ENCODE results near the gene DNAJC11.

Gene DNAJC11

GRCh38 chr1:6624710-6625583 lies 76.7 kb downstream of the DNAJC11 start, which contains the start of gene THAP3:
Gene THAP3, plus strand, starts transcription at chr1:6624868. Its CDS starts 351 bp downstream, at chr1:6625219.
- in situ Hi-C loops (cut with HindIII; ENCODE audit: low pct_ligation_motif_present, low sequenced_read_pairs), result no loop called here
- DNase-seq, result peak; percentile 61
- H3K27me3 ChIP-seq (replicated peaks), result no peaks in the 10 kb centered on the region
- TF ChIP-seq CTCF (IDR thresholded peaks at IDR 0.05; ENCODE audit: low read depth, low read length, missing control alignments), result no peak
- peak within 1 kb of the TSS; percentile 75 for H3K4me3 ChIP-seq (ENCODE audit: low read depth, low read length)
- peaks cover 37% of the 10 kb centered on the region for H3K36me3 ChIP-seq (replicated peaks)
- H3K27ac ChIP-seq, result peak within 1 kb of the TSS; percentile 36

- DNase-seq, result no peak
- in situ Hi-C loops (cut with HindIII; ENCODE audit: low pct_ligation_motif_present, low sequenced_read_pairs), result no loop called here
- Histone ChIP-seq H3K27me3 (replicated peaks) (no peaks in the 10 kb centered on the region), H3K4me3 (ENCODE audit: low read depth, low read length) (no peak overlapping the region), H3K27ac (no peak overlapping the region), H3K36me3 (replicated peaks) (peaks cover 38% of the 10 kb centered on the region)
- TF ChIP-seq CTCF (IDR thresholded peaks at IDR 0.05; ENCODE audit: low read depth, low read length, missing control alignments), result no peak
Measured at GRCh38 chr1:6623269-6623965, 78.2 kb downstream of the DNAJC11 start.

- H3K36me3 ChIP-seq (replicated peaks), result peaks cover 40% of the 10 kb centered on the region
- no peak for TF ChIP-seq CTCF (IDR thresholded peaks at IDR 0.05; ENCODE audit: low read depth, low read length, missing control alignments)
- no peak overlapping the region for H3K4me3 ChIP-seq (ENCODE audit: low read depth, low read length)
- H3K27me3 ChIP-seq (replicated peaks), result no peaks in the 10 kb centered on the region
- in situ Hi-C loops (cut with HindIII; ENCODE audit: low pct_ligation_motif_present, low sequenced_read_pairs), result no loop called here
- no peak overlapping the region for H3K27ac ChIP-seq
- DNase-seq, result no peak
Measured at GRCh38 chr1:6622396-6623152, 79.0 kb downstream of the DNAJC11 start.

GRCh38 chr1:6621429-6622391 lies 79.9 kb downstream of the DNAJC11 start:
- Histone ChIP-seq H3K4me3 (ENCODE audit: low read depth, low read length) (no peak overlapping the region), H3K27ac (no peak overlapping the region), H3K36me3 (replicated peaks) (peaks cover 43% of the 10 kb centered on the region), H3K27me3 (replicated peaks) (no peaks in the 10 kb centered on the region)
- no peak for DNase-seq
- in situ Hi-C loops (cut with HindIII; ENCODE audit: low pct_ligation_motif_present, low sequenced_read_pairs), result no loop called here
- TF ChIP-seq CTCF (IDR thresholded peaks at IDR 0.05; ENCODE audit: low read depth, low read length, missing control alignments), result no peak

- Histone ChIP-seq H3K36me3 (replicated peaks) (peaks cover 43% of the 10 kb centered on the region), H3K27ac (no peak overlapping the region), H3K27me3 (replicated peaks) (no peaks in the 10 kb centered on the region), H3K4me3 (ENCODE audit: low read depth, low read length) (no peak overlapping the region)
- TF ChIP-seq CTCF (IDR thresholded peaks at IDR 0.05; ENCODE audit: low read depth, low read length, missing control alignments), result no peak
- in situ Hi-C loops (cut with HindIII; ENCODE audit: low pct_ligation_motif_present, low sequenced_read_pairs), result no loop called here
- DNase-seq, result no peak
Measured at GRCh38 chr1:6619045-6619444, 82.6 kb downstream of the DNAJC11 start.

Data from brain microvascular endothelial cell (primary cell).